ENCODE results near the gene MSL3B.

MSL3B gene

GRCh38 chr2:233849607-233850271 is 18.4 kb downstream of the MSL3B start:
- intact Hi-C loops (cut with DNase I): no loop called here
- H3K9me3 ChIP-seq: no peaks in the 10 kb centered on the region
- peaks cover 0 to 4% (median 0%) of the 10 kb centered on the region in 4 donors for H3K4me1 ChIP-seq
- no peaks in the 10 kb centered on the region for H3K36me3 ChIP-seq
- 93% methylated on average over 13 of the region's 13 CpGs for WGBS (ENCODE audit: insufficient coverage, low coverage, low lambda C conversion rate, missing lambda C conversion rate)
- no peak overlapping the region for H3K4me3 ChIP-seq
- DNase-seq (no peak), ATAC-seq (no peak)
- no peaks in the 10 kb centered on the region for H3K27me3 ChIP-seq
- H3K27ac ChIP-seq: no peak overlapping the region
- TF ChIP-seq POLR2A (IDR thresholded peaks at IDR 0.05) (no peak), CTCF (IDR thresholded peaks at IDR 0.05) (no peak)

GRCh38 chr2:233848276-233848675 is 19.9 kb downstream of the MSL3B start:
- DNase-seq (no peak), ATAC-seq (no peak)
- no peak overlapping the region for H3K4me3 ChIP-seq
- no peaks in the 10 kb centered on the region for H3K9me3 ChIP-seq
- no peak overlapping the region for H3K27ac ChIP-seq
- no peaks in the 10 kb centered on the region for H3K36me3 ChIP-seq
- WGBS (ENCODE audit: insufficient coverage, low coverage, low lambda C conversion rate, missing lambda C conversion rate): 96% methylated on average over 12 of the region's 13 CpGs
- TF ChIP-seq CTCF (IDR thresholded peaks at IDR 0.05): no peak
- no peak for TF ChIP-seq POLR2A (IDR thresholded peaks at IDR 0.05)
- no peaks in the 10 kb centered on the region for H3K27me3 ChIP-seq
- no peaks in the 10 kb centered on the region for H3K4me1 ChIP-seq
- intact Hi-C loops (cut with DNase I): no loop called here

GRCh38 chr2:233847248-233847898 is 20.8 kb downstream of the MSL3B start:
- Histone ChIP-seq H3K4me1 (no peaks in the 10 kb centered on the region), H3K27me3 (no peaks in the 10 kb centered on the region), H3K36me3 (no peaks in the 10 kb centered on the region), H3K4me3 (no peak overlapping the region), H3K27ac (no peak overlapping the region), H3K9me3 (no peaks in the 10 kb centered on the region)
- TF ChIP-seq CTCF (IDR thresholded peaks at IDR 0.05): no peak
- DNase-seq (no peak), ATAC-seq (no peak)
- intact Hi-C loops (cut with DNase I): no loop called here
- WGBS (ENCODE audit: insufficient coverage, low coverage, low lambda C conversion rate, missing lambda C conversion rate): 94% methylated on average over 5 of the region's 13 CpGs

- H3K36me3 ChIP-seq: no peaks in the 10 kb centered on the region
- intact Hi-C loops (cut with DNase I): no loop called here
- no peaks in the 10 kb centered on the region for H3K27me3 ChIP-seq
- DNase-seq (no peak), ATAC-seq (peak in 1 of 4 donors; percentile 30)
- TF ChIP-seq POLR2A (IDR thresholded peaks at IDR 0.05) (no peak), CTCF (IDR thresholded peaks at IDR 0.05) (no peak)
- WGBS (ENCODE audit: insufficient coverage, low coverage, low lambda C conversion rate, missing lambda C conversion rate): 77% methylated on average over 6 of the region's 16 CpGs
- H3K4me3 ChIP-seq: no peak overlapping the region
- H3K9me3 ChIP-seq: no peaks in the 10 kb centered on the region
- no peaks in the 10 kb centered on the region for H3K4me1 ChIP-seq
- no peak overlapping the region for H3K27ac ChIP-seq
Observed at GRCh38 chr2:233846387-233847247, 21.6 kb downstream of the MSL3B start.

Data from right lobe of liver (tissue), 6 donors.